ENCODE data around the gene PRKAA1.

PRKAA1 gene

GRCh38 chr5:40834849-40835787 lies 36.9 kb upstream of the PRKAA1 start, which contains the start of gene RPL37:
Gene RPL37 (minus strand): TSS chr5:40835222. CDS start chr5:40835185, 37 bp downstream.
- no peak for TF ChIP-seq EZH2 (IDR thresholded peaks at IDR 0.05; ENCODE audit: borderline replicate concordance, low read depth, low read length, severe bottlenecking)
- no peak for TF ChIP-seq CTCF (IDR thresholded peaks at IDR 0.05; ENCODE audit: borderline replicate concordance, extremely low read depth, low read length, poor library complexity, severe bottlenecking)
- peak; percentile 89 for DNase-seq
- Histone ChIP-seq H3K4me2 (ENCODE audit: insufficient read depth, low read length) (peak within 1 kb of the TSS; percentile 66), H3K27me3 (ENCODE audit: insufficient read depth, low read length, poor library complexity) (no peaks in the 10 kb centered on the region), H3K4me3 (ENCODE audit: low read depth in 1 of 2, low read length in 2 of 2) (peak within 1 kb of the TSS; percentile 64 to 86), H3K4me1 (ENCODE audit: insufficient read depth, low read length) (peaks cover 26% of the 10 kb centered on the region), H4K20me1 (ENCODE audit: insufficient read depth, low read length) (peaks cover 15% of the 10 kb centered on the region; the same call in 1 of the 2 replicates), H3K36me3 (ENCODE audit: insufficient read depth, low read length) (peaks cover 41% of the 10 kb centered on the region), H3K27ac (ENCODE audit: low read length) (peak within 1 kb of the TSS; percentile 78), H3K79me2 (ENCODE audit: insufficient read depth, low read length) (peaks cover 39% of the 10 kb centered on the region), H3K9ac (ENCODE audit: low read depth, low read length) (peak within 1 kb of the TSS; percentile 78), H3K9me3 (ENCODE audit: insufficient read depth, low read length, severe bottlenecking) (no peaks in the 10 kb centered on the region), H2AFZ (ENCODE audit: low read depth, low read length) (peak within 1 kb of the TSS; percentile 85)
- peak; percentile 97 for ATAC-seq (ENCODE audit: insufficient read depth, low read depth)

GRCh38 chr5:40834391-40834848 lies 36.2 kb upstream of the PRKAA1 start:
- peak overlapping the region; percentile 66 for H3K4me2 ChIP-seq (ENCODE audit: insufficient read depth, low read length)
- peak overlapping the region; percentile 85 for H2AFZ ChIP-seq (ENCODE audit: low read depth, low read length)
- H3K9ac ChIP-seq (ENCODE audit: low read depth, low read length): peak overlapping the region; percentile 78
- no peak for ATAC-seq (ENCODE audit: insufficient read depth, low read depth)
- peaks cover 47% of the 10 kb centered on the region for H3K36me3 ChIP-seq (ENCODE audit: insufficient read depth, low read length)
- H3K27ac ChIP-seq (ENCODE audit: low read length): peak overlapping the region; percentile 78
- peak overlapping the region; percentile 64 to 86 for H3K4me3 ChIP-seq (ENCODE audit: low read depth in 1 of 2, low read length in 2 of 2)
- H3K27me3 ChIP-seq (ENCODE audit: insufficient read depth, low read length, poor library complexity): no peaks in the 10 kb centered on the region
- TF ChIP-seq CTCF (IDR thresholded peaks at IDR 0.05; ENCODE audit: borderline replicate concordance, extremely low read depth, low read length, poor library complexity, severe bottlenecking) (no peak), EZH2 (IDR thresholded peaks at IDR 0.05; ENCODE audit: borderline replicate concordance, low read depth, low read length, severe bottlenecking) (no peak)
- DNase-seq: peak; percentile 31
- H3K9me3 ChIP-seq (ENCODE audit: insufficient read depth, low read length, severe bottlenecking): no peaks in the 10 kb centered on the region
- H3K79me2 ChIP-seq (ENCODE audit: insufficient read depth, low read length): peaks cover 39% of the 10 kb centered on the region
- peaks cover 26% of the 10 kb centered on the region for H3K4me1 ChIP-seq (ENCODE audit: insufficient read depth, low read length)
- peaks cover 15% of the 10 kb centered on the region; the same call in 1 of the 2 replicates for H4K20me1 ChIP-seq (ENCODE audit: insufficient read depth, low read length)

- Histone ChIP-seq H2AFZ (ENCODE audit: low read depth, low read length) (no peak overlapping the region), H3K9me3 (ENCODE audit: insufficient read depth, low read length, severe bottlenecking) (no peaks in the 10 kb centered on the region), H3K4me1 (ENCODE audit: insufficient read depth, low read length) (peaks cover 26% of the 10 kb centered on the region), H3K9ac (ENCODE audit: low read depth, low read length) (peak overlapping the region; percentile 78), H3K36me3 (ENCODE audit: insufficient read depth, low read length) (peaks cover 53% of the 10 kb centered on the region), H3K79me2 (ENCODE audit: insufficient read depth, low read length) (peaks cover 39% of the 10 kb centered on the region), H3K4me2 (ENCODE audit: insufficient read depth, low read length) (peak overlapping the region; percentile 66), H3K27ac (ENCODE audit: low read length) (peak overlapping the region; percentile 78), H3K4me3 (ENCODE audit: low read depth in 1 of 2, low read length in 2 of 2) (peak overlapping the region; percentile 64 to 86; a peak in 3 of 4 replicates), H3K27me3 (ENCODE audit: insufficient read depth, low read length, poor library complexity) (no peaks in the 10 kb centered on the region), H4K20me1 (ENCODE audit: insufficient read depth, low read length) (peaks cover 15% of the 10 kb centered on the region; the same call in 1 of the 2 replicates)
- ATAC-seq (ENCODE audit: insufficient read depth, low read depth) (no peak), DNase-seq (no peak)
- TF ChIP-seq EZH2 (IDR thresholded peaks at IDR 0.05; ENCODE audit: borderline replicate concordance, low read depth, low read length, severe bottlenecking) (no peak), CTCF (IDR thresholded peaks at IDR 0.05; ENCODE audit: borderline replicate concordance, extremely low read depth, low read length, poor library complexity, severe bottlenecking) (no peak)
These were observed 35.6 kb upstream of the PRKAA1 start for GRCh38 chr5:40833712-40834229.
